Activated CD4-positive, alpha-beta T cell treated with anti-CD3 and anti-CD28 coated beads, Interleukin-2, amount 10 ng/mL, durations not matched to agents 7 days and 5 days (primary cell): ENCODE measurements around the gene UGT1A4. TPM values are rescaled to one million over a fixed set of nuclear protein-coding genes. Genes with fewer than 3 reads are reported as not detected.
A peak's percentile ranks its signal among the peaks of the same experiment; 100 is the strongest.
"Not testable (repeated sequence)": the region's sequence is repeated elsewhere in the genome, so short reads cannot be mapped to it uniquely, and the experiment has no call there.

ENCODE experiments used
- CTCF ChIA-PET: fragments of 350-600 bp; sonication (Branson Sonifier 250); formaldehyde crosslinking; loops from one replicate; lab custom pipeline; 2021; ENCODE audit warnings: antibody characterized with exemption; lab: Charles Lee
- POLR2A ChIA-PET: fragments of 350-600 bp; sonication (Branson Sonifier 250); formaldehyde crosslinking; loops from one replicate; lab custom pipeline; 2021; ENCODE audit warnings: antibody characterized with exemption; lab: Charles Lee
- DNase-seq: peaks from one replicate; pipeline ENCODE4 v3.0.0-alpha.2; 2020
- H3K27ac Mint-ChIP-seq: one replicate; pipeline ENCODE4 v1.8.0; 2021; ENCODE audit warnings: mild to moderate bottlenecking, moderate library complexity, mixed read lengths
- H3K27me3 Mint-ChIP-seq: one replicate; pipeline ENCODE4 v1.8.0; 2021; ENCODE audit warnings: mixed read lengths
- H3K36me3 Mint-ChIP-seq: one replicate; pipeline ENCODE4 v1.8.0; 2021; ENCODE audit warnings: low read depth, mixed read lengths
- H3K4me1 Mint-ChIP-seq: one replicate; pipeline ENCODE4 v1.8.0; 2021; ENCODE audit warnings: mixed read lengths
- H3K4me3 Mint-ChIP-seq: one replicate; pipeline ENCODE4 v1.8.0; 2021; ENCODE audit warnings: mild to moderate bottlenecking, moderate library complexity, mixed read lengths
- H3K9me3 Mint-ChIP-seq: one replicate; pipeline ENCODE4 v1.8.0; 2021; ENCODE audit warnings: mixed read lengths
- total RNA-seq, 2 experiments: library from RNA; stranded (reverse); gene quantifications; one replicate each; pipeline ENCODE4 v1.2.3, GENCODE V29; 2021

UGT1A4 gene
- total RNA-seq, 2 experiments from 2014 or later = not detected

DNA sequence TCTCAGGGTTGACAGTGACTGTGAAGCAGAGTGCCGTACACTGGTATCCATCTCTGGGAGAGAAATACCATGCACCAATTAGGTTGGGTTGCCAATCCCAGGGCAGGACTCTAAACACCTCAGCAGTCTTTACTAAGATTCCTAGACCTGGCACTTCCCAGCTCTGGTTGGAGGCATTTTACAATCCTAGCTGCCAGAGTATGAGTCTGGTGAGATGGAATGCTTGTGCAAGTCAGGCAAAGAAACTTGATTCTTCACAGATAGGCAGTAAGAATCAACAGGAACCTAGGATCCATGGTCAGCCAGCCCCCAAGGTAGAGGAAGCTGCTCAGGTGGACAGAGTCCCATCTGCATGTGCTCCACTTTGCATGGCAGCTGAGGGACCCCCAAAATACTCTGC is 11.8 kb upstream of the UGT1A4 start:
- H3K4me1 Mint-ChIP-seq = no peaks in the 10 kb centered on the region
- no peaks in the 10 kb centered on the region for H3K36me3 Mint-ChIP-seq
- no peak overlapping the region for H3K4me3 Mint-ChIP-seq
- ChIA-PET POLR2A (no interaction called here), CTCF (no interaction called here)
- no peak overlapping the region for H3K27ac Mint-ChIP-seq
- H3K9me3 Mint-ChIP-seq = no peaks in the 10 kb centered on the region
- DNase-seq = no peak
- H3K27me3 Mint-ChIP-seq = peaks cover 28% of the 10 kb centered on the region

DNA sequence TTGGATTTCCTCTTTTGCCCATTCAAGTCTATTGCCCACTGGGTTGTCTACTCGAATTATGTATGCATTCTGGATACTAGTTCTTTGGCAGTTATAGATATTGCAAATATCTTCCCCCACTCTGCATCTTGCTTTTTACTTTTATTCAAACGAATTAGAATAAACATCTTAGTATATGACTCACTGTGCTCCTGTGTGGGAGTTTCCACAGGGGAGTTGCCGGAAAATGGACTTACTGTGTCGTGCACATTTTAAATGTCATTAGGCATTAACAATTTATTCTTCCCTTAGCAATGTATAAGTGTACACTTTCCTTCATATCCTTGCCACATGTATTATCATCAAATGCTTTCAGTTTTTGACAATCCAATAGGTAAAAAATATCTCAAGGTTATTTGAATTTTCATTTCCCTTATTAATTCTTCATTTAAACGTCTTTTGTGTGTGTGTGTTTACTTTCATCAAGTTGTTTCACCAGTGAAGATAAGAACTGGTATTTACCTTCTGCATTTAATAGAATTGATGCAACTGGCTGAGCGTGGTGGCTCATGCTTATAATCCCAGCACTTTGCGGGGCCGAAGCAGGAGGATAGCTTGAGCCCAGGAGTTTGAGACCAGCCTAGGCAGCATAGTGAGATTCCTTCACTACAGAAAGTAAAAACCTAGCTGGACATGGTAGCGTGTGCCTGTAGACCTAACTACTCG is 10.4 kb upstream of the UGT1A4 start:
- Mint-ChIP-seq H3K36me3 (no peaks in the 10 kb centered on the region), H3K4me1 (no peaks in the 10 kb centered on the region), H3K9me3 (no peaks in the 10 kb centered on the region), H3K4me3 (no peak overlapping the region), H3K27me3 (peaks cover 23% of the 10 kb centered on the region), H3K27ac (no peak overlapping the region)
- DNase-seq = no peak
- ChIA-PET CTCF (no interaction called here), POLR2A (no interaction called here)

GRCh38 chr2:233708942-233709341 is 9.6 kb upstream of the UGT1A4 start:
- POLR2A ChIA-PET = no interaction called here
- no peak overlapping the region for H3K27ac Mint-ChIP-seq
- H3K27me3 Mint-ChIP-seq = peaks cover 23% of the 10 kb centered on the region
- no peak for DNase-seq
- CTCF ChIA-PET = no interaction called here
- H3K4me1 Mint-ChIP-seq = peaks cover 2% of the 10 kb centered on the region
- no peaks in the 10 kb centered on the region for H3K9me3 Mint-ChIP-seq
- no peaks in the 10 kb centered on the region for H3K36me3 Mint-ChIP-seq
- H3K4me3 Mint-ChIP-seq = no peak overlapping the region

DNA sequence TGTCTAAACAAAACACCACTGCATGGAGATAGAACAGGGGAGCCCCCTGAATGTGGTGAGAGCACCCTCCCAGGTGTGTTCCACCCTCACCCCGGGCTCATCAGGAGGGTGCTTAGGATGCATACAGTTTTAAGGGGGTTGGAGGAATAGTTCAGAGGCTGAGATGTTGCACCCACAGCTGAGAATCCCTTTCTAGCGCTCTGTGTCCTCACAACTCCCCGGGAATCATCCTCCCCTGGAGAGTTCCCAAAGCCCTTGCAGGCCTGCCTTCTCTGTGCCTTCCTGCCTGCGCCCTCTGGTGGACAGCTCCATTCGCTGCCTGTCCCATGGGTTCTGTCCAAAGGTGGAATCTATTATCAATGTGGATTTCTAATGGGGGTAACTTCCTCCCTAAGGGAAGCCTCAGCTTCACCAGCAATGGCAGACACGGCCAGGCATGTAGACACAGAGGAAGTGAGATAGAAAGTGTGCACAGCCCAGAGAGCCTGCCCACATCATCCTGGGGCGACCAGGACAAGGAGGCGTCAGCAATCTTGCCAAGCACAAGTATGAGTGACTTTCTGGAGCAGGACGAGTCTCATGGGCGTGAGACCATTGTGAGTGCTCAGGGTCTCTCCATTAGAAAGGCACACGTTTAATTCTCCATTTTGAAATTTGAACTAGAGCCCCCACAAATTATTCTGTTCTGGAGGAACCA is 7.1 kb upstream of the UGT1A4 start:
- ChIA-PET CTCF (no interaction called here), POLR2A (no interaction called here)
- Mint-ChIP-seq H3K9me3 (no peaks in the 10 kb centered on the region), H3K27ac (no peak overlapping the region), H3K36me3 (no peaks in the 10 kb centered on the region), H3K4me1 (peaks cover 5% of the 10 kb centered on the region), H3K4me3 (no peak overlapping the region), H3K27me3 (peaks cover 32% of the 10 kb centered on the region)
- peak; percentile 79 for DNase-seq

DNA sequence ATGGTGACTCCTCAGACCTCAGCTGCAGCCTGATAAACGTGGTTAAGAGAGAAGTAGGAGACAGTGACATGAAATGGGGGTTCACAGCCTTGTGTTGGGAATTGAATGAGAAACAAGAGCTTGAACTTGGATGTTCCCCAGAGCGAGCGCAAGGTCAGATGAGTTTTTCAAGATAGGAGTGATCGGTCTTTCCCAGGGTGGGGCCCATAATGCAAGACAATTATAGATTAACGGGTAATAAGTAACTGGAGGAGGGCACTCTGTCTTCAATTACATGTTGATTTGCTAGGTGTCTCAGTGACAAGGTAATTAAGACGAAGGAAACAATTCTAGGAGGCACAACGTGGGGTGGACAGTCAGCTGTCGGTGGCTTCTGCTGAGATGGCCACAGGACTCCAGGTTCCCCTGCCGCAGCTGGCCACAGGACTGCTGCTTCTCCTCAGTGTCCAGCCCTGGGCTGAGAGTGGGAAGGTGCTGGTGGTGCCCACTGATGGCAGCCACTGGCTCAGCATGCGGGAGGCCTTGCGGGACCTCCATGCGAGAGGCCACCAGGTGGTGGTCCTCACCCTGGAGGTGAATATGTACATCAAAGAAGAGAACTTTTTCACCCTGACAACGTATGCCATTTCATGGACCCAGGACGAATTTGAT is 5.8 kb upstream of the UGT1A4 start, which contains the start of gene UGT1A5:
Gene UGT1A5, plus strand, starts transcription at position 297 of the 651 bp plus-strand sequence. Its CDS starts 85 bp downstream, at position 382.
- Mint-ChIP-seq H3K27me3 (peaks cover 28% of the 10 kb centered on the region), H3K36me3 (no peaks in the 10 kb centered on the region), H3K27ac (no peak within 1 kb of the TSS), H3K4me1 (peaks cover 5% of the 10 kb centered on the region), H3K9me3 (no peaks in the 10 kb centered on the region), H3K4me3 (no peak within 1 kb of the TSS)
- ChIA-PET POLR2A (no interaction called here), CTCF (no interaction called here)
- no peak for DNase-seq

GRCh38 chr2:233713262-233713615 is 5.3 kb upstream of the UGT1A4 start:
- Mint-ChIP-seq H3K9me3 (no peaks in the 10 kb centered on the region), H3K36me3 (no peaks in the 10 kb centered on the region), H3K4me1 (peaks cover 5% of the 10 kb centered on the region), H3K4me3 (no peak overlapping the region), H3K27me3 (peaks cover 26% of the 10 kb centered on the region), H3K27ac (no peak overlapping the region)
- CTCF ChIA-PET = no interaction called here
- no peak for DNase-seq
- POLR2A ChIA-PET = no interaction called here

- Mint-ChIP-seq H3K27ac (no peak overlapping the region), H3K4me3 (no peak overlapping the region), H3K4me1 (peaks cover 5% of the 10 kb centered on the region), H3K9me3 (no peaks in the 10 kb centered on the region), H3K27me3 (peaks cover 25% of the 10 kb centered on the region), H3K36me3 (no peaks in the 10 kb centered on the region)
- DNase-seq = no peak
- ChIA-PET POLR2A (no interaction called here), CTCF (no interaction called here)
Measured at GRCh38 chr2:233714121-233714520, 4.4 kb upstream of the UGT1A4 start.

GRCh38 chr2:233728723-233729301 is 10.3 kb downstream of the UGT1A4 start, which contains the start of gene UGT1A3:
UGT1A3 (plus strand) TSS chr2:233729042; CDS start chr2:233729127, 85 bp downstream.
- no peak within 1 kb of the TSS for H3K27ac Mint-ChIP-seq
- POLR2A ChIA-PET = no interaction called here
- no peaks in the 10 kb centered on the region for H3K4me1 Mint-ChIP-seq
- CTCF ChIA-PET = no interaction called here
- H3K36me3 Mint-ChIP-seq = no peaks in the 10 kb centered on the region
- no peak for DNase-seq
- H3K27me3 Mint-ChIP-seq = peaks cover 6% of the 10 kb centered on the region
- no peak within 1 kb of the TSS for H3K4me3 Mint-ChIP-seq
- no peaks in the 10 kb centered on the region for H3K9me3 Mint-ChIP-seq

DNA sequence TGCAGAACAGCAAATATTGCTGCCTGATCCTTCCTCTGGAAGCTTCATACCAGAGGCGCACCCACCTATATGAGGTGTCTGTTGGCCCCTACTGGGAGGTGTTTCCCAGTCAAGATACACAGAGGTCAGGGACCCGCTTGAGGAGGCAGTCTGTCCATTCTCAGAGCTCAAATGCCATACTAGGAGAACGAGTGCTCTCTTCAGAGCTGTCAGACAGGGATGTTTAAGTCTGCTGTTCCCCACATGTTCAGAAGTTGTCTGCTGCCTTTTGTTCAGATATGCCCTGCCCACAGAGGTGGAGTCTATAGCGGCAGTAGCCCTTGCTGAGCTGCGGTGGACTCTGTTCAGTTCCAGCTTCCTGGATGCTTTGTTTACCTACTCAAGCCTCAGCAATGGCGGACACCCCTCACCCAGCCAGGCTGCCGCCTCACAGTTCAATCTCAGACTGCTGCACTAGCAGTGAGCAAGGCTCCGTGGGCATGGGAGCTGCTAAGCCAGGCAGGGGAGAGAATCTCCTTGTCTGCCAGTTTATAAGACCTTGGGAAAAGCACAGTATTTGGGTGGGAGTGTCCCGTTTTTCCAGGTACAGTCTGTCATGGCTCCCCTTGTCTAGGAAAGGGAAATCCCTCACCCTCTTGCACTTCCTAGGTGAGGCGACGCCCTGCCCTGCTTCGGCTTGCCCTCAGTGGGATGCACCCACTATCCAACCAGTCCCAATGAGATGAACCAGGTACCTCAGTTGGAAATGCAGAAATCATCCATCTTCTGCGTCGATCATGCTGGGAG is 18.5 kb downstream of the UGT1A4 start:
- H3K4me3 Mint-ChIP-seq, H3K36me3 Mint-ChIP-seq, CTCF ChIA-PET, H3K4me1 Mint-ChIP-seq, POLR2A ChIA-PET, H3K9me3 Mint-ChIP-seq, H3K27ac Mint-ChIP-seq, DNase-seq: not testable (repeated sequence)
- H3K27me3 Mint-ChIP-seq = peaks cover 27% of the 10 kb centered on the region

- ChIA-PET POLR2A (no interaction called here), CTCF (no interaction called here)
- DNase-seq = no peak
- Mint-ChIP-seq H3K27me3 (peaks cover 11% of the 10 kb centered on the region), H3K9me3 (no peaks in the 10 kb centered on the region), H3K27ac (no peak overlapping the region), H3K36me3 (no peaks in the 10 kb centered on the region), H3K4me1 (no peaks in the 10 kb centered on the region), H3K4me3 (no peak overlapping the region)
Measured at GRCh38 chr2:233740870-233741269, 22.3 kb downstream of the UGT1A4 start.

DNA sequence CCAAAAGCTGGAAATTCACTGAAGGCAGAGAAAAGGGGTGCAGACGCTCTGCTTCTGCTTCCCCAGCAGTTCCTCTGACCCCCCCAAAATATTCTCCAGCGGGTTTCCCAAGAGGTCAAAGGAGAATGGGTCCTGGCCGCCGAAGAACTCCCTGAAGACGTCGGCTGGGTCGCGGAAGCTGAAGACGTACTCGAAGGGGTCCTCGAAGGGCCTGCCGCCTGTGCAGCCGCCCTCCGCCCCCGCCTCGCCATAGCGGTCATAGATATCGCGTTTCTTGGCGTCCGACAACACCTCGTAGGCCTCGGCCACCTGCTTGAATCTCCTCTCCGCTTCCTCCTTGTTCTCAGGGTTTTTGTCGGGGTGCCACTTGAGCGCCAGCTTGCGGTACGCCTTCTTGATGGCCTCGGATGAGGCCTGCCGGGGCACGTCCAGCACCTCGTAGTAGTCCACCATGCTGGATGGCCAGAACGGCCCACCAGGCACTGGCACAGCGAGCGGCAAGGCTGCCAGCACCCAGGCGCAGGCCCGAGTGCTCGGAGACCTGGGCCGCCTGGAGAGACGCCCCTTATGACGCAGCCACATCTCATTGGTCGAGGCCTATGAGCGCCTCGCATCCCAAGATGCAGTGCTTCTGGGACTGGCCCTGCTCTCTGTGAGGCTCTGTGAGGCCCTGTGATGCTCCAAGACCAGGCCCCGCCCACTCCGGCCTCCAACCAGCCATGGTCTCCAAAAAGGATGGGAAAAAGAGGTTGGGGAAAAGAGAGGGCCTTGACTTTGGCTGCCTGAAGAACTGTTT is 25.1 kb downstream of the UGT1A4 start:
- ChIA-PET CTCF (no interaction called here), POLR2A (no interaction called here)
- Mint-ChIP-seq H3K36me3 (no peaks in the 10 kb centered on the region), H3K4me3 (no peak overlapping the region), H3K9me3 (no peaks in the 10 kb centered on the region), H3K4me1 (no peaks in the 10 kb centered on the region), H3K27me3 (peaks cover 10% of the 10 kb centered on the region), H3K27ac (no peak overlapping the region)
- DNase-seq = no peak
